GM23338 (cell line): ENCODE results near the gene HOMER1. TPM values are rescaled to one million over a fixed set of nuclear protein-coding genes. Genes with fewer than 3 reads are reported as not detected.

Experiments used
- ATAC-seq: fragments of 200-7000 bp; cut with Tn5 transposase; 3 replicates; pipeline ENCODE4 v1.9.1; 2020
- DNase-seq: peaks from one replicate; pipeline ENCODE4 v3.0.0-alpha.2; 2015; ENCODE audit warnings: low spot score
- H2AFZ ChIP-seq: fragments of 200-600 bp; sonication (generic); 2 replicates; pipeline ENCODE4 v1.8.0; 2016; ENCODE audit warnings: antibody characterized with exemption, mild to moderate bottlenecking, moderate library complexity
- H3F3A ChIP-seq: fragments of 200-600 bp; sonication (generic); replicated peaks from 2 replicates; pipeline ENCODE4 v1.8.0; 2017; ENCODE audit warnings: antibody characterized with exemption, mixed run types, low read depth
- H3K27ac ChIP-seq: fragments of 200-600 bp; sonication (generic); 2 replicates; pipeline ENCODE4 v1.6.1; 2016; ENCODE audit warnings: low read depth
- H3K27me3 ChIP-seq: fragments of 200-600 bp; sonication (generic); 2 replicates; pipeline ENCODE4 v1.8.0; 2016; ENCODE audit warnings: mild to moderate bottlenecking, mixed run types, moderate library complexity; ENCODE audit not compliant: insufficient read depth
- H3K36me3 ChIP-seq: fragments of 200-600 bp; sonication (generic); 2 replicates; pipeline ENCODE4 v1.8.0; 2016; ENCODE audit warnings: mild to moderate bottlenecking; ENCODE audit not compliant: insufficient read depth
- H3K4me1 ChIP-seq: fragments of 200-600 bp; sonication (generic); 2 replicates; pipeline ENCODE4 v1.8.0; 2016; ENCODE audit warnings: mild to moderate bottlenecking, moderate library complexity; ENCODE audit not compliant: insufficient read depth
- H3K4me2 ChIP-seq: fragments of 200-600 bp; sonication (generic); 2 replicates; pipeline ENCODE4 v1.7.1; 2017; ENCODE audit warnings: mixed run types
- H3K4me3 ChIP-seq: fragments of 200-600 bp; sonication (generic); 2 replicates; pipeline ENCODE4 v1.6.1; 2016; ENCODE audit warnings: mixed run types
- H3K79me2 ChIP-seq: fragments of 200-600 bp; sonication (generic); replicated peaks from 2 replicates; pipeline ENCODE4 v1.8.0; 2017; ENCODE audit warnings: mild to moderate bottlenecking; ENCODE audit not compliant: insufficient read depth
- H3K9me2 ChIP-seq: fragments of 200-600 bp; sonication (generic); 2 replicates; pipeline ENCODE4 v1.8.0; 2017; ENCODE audit not compliant: insufficient read depth
- H4K20me1 ChIP-seq: fragments of 200-600 bp; sonication (generic); replicated peaks from 2 replicates; pipeline ENCODE4 v1.8.0; 2017; ENCODE audit warnings: mild to moderate bottlenecking; ENCODE audit not compliant: insufficient read depth
- H3K27ac Mint-ChIP-seq: 2 replicates; pipeline ENCODE4 v1.8.0; 2020; ENCODE audit warnings: inconsistent platforms, mild to moderate bottlenecking, moderate library complexity, mixed read lengths
- H3K27me3 Mint-ChIP-seq: 3 replicates; pipeline ENCODE4 v1.8.0; 2022; ENCODE audit warnings: low read depth, mild to moderate bottlenecking, moderate library complexity, mixed read lengths, inconsistent platforms; ENCODE audit not compliant: insufficient read depth, poor library complexity
- H3K36me3 Mint-ChIP-seq: 3 replicates; pipeline ENCODE4 v1.8.0; 2021; ENCODE audit warnings: low read depth, mild to moderate bottlenecking, inconsistent platforms, moderate library complexity, mixed read lengths
- H3K4me1 Mint-ChIP-seq: 3 replicates; pipeline ENCODE4 v1.8.0; 2020; ENCODE audit warnings: mild to moderate bottlenecking, inconsistent platforms, mixed read lengths
- H3K4me3 Mint-ChIP-seq: 3 replicates; pipeline ENCODE4 v1.8.0; 2021; ENCODE audit warnings: moderate library complexity, mild to moderate bottlenecking, inconsistent platforms, mixed read lengths
- H3K9me3 Mint-ChIP-seq: 3 replicates; pipeline ENCODE4 v1.8.0; 2020; ENCODE audit warnings: moderate library complexity, mild to moderate bottlenecking, inconsistent platforms, mixed read lengths
- CREB1 ChIP-seq: fragments of 250-450 bp; sonication (Bioruptor Pico); IDR thresholded peaks from 2 replicates; pipeline ENCODE4 v1.5.0; 2020; ENCODE audit warnings: low read depth, mild to moderate bottlenecking, moderate library complexity
- ETS1 ChIP-seq: IDR thresholded peaks from 2 replicates; pipeline ENCODE4 v1.6.1; 2016; ENCODE audit warnings: antibody characterized with exemption
- EZH2phosphoT487 ChIP-seq: fragments of 200-600 bp; sonication (generic); IDR thresholded peaks from one replicate; pipeline ENCODE4 v1.8.1; 2018; ENCODE audit warnings: antibody characterized with exemption; ENCODE audit not compliant: unreplicated experiment
- JUNB ChIP-seq: IDR thresholded peaks from one replicate; pipeline ENCODE4 v1.6.1; 2016; ENCODE audit warnings: antibody characterized with exemption; ENCODE audit not compliant: unreplicated experiment
- NANOG ChIP-seq: IDR thresholded peaks from 2 replicates; pipeline ENCODE4 v1.6.1; 2016; ENCODE audit warnings: antibody characterized with exemption, borderline replicate concordance
- POLR2AphosphoS5 ChIP-seq: IDR thresholded peaks from 2 replicates; pipeline ENCODE4 v1.6.1; 2016; ENCODE audit warnings: antibody characterized with exemption, low read depth
- ZNF114 ChIP-seq: fragments of 250-450 bp; sonication (Bioruptor Pico); IDR thresholded peaks from 2 replicates; pipeline ENCODE4 v1.5.0; 2020; ENCODE audit warnings: mild to moderate bottlenecking, moderate library complexity
- ZNF331 ChIP-seq: fragments of 250-450 bp; sonication (Bioruptor Pico); IDR thresholded peaks from 2 replicates; pipeline ENCODE4 v1.5.0; 2020; ENCODE audit warnings: low read depth, mild to moderate bottlenecking, moderate library complexity
- ZNF462 ChIP-seq: fragments of 250-450 bp; sonication (Bioruptor Pico); IDR thresholded peaks from 2 replicates; pipeline ENCODE4 v1.5.0; 2020; ENCODE audit warnings: mild to moderate bottlenecking, moderate library complexity
- polyA plus RNA-seq: library from polyadenylated mRNA; unstranded; fragments of >200 nt; fragmentation: Nextera tagmentation; extraction: Ambion mirVana; gene quantifications from 2 replicates; pipeline ENCODE4 v1.2.1, GENCODE V29; 2016
- total RNA-seq: library from RNA; depleted of rRNA; stranded (reverse); fragments of >200 nt; shearing (Covaris generic); gene quantifications from 2 replicates; pipeline ENCODE4 v1.2.3, GENCODE V29; 2014
- TF ChIP-seq, protein P1 (sequence below), 2 experiments: fragments of 200-600 bp in 1 of 2; sonication (generic) in 1 of 2; conservative IDR thresholded peaks; 2 replicates each; pipeline versions ENCODE4 v1.5.1 to v1.6.1; 2016 to 2017; ENCODE audit warnings: antibody characterized with exemption in 2 of 2, low read depth in 2 of 2, mild to moderate bottlenecking in 2 of 2, moderate library complexity in 1 of 2
- TF ChIP-seq, protein P2 (sequence below): IDR thresholded peaks from one replicate; pipeline ENCODE4 v1.6.1; 2018; ENCODE audit warnings: antibody characterized with exemption; ENCODE audit not compliant: unreplicated experiment

The HOMER1 gene
- total and polyA plus RNA-seq, 2 experiments from 2014 or later, result 45.1 to 80.3 TPM

GRCh38 chr5:79529110-79529509 is 15.2 kb upstream of the HOMER1 start (continued):
- TF ChIP-seq, protein P1, sequence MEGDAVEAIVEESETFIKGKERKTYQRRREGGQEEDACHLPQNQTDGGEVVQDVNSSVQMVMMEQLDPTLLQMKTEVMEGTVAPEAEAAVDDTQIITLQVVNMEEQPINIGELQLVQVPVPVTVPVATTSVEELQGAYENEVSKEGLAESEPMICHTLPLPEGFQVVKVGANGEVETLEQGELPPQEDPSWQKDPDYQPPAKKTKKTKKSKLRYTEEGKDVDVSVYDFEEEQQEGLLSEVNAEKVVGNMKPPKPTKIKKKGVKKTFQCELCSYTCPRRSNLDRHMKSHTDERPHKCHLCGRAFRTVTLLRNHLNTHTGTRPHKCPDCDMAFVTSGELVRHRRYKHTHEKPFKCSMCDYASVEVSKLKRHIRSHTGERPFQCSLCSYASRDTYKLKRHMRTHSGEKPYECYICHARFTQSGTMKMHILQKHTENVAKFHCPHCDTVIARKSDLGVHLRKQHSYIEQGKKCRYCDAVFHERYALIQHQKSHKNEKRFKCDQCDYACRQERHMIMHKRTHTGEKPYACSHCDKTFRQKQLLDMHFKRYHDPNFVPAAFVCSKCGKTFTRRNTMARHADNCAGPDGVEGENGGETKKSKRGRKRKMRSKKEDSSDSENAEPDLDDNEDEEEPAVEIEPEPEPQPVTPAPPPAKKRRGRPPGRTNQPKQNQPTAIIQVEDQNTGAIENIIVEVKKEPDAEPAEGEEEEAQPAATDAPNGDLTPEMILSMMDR (conservative IDR thresholded peaks at IDR 0.05; ENCODE audit: low read depth in 2 of 2), result no peak
- TF ChIP-seq CREB1 (CRISPR knock-in tag), result no peak

DNA sequence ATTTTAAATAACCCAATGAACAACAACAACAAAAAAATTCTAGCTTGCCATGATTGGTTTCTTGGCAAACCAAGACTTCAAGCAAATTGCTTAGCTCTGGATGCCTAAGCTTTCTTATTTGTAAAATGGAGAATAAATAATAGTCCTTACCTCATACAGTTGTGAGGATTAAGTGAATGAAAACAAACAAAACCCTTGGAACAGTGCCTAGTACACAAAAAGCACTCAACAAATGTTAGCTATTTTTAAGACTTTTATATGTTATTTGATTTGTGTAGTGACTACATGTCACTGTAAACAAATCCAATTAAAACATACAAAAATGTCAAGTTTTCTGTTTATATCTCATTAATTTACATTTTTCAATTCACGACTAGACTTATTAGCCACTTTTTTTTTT is 13.5 kb upstream of the HOMER1 start:
- ATAC-seq (no peak), DNase-seq (no peak)
- Histone ChIP-seq H3K79me2 (no peaks in the 10 kb centered on the region), H3K27ac (no peak overlapping the region), H3F3A (no peaks in the 10 kb centered on the region), H3K4me2 (no peak overlapping the region), H2AFZ (no peak overlapping the region), H3K4me3 (no peak overlapping the region), H3K4me1 (no peaks in the 10 kb centered on the region), H3K36me3 (no peaks in the 10 kb centered on the region), H4K20me1 (no peaks in the 10 kb centered on the region), H3K9me2 (0 out of 2 replicates have a peak, but pooled peaks cover 5% of the 10 kb centered on the region), H3K27me3 (no peaks in the 10 kb centered on the region)
- Mint-ChIP-seq H3K27me3 (peaks cover 4% of the 10 kb centered on the region), H3K4me3 (no peak overlapping the region), H3K36me3 (peaks cover 18% of the 10 kb centered on the region), H3K4me1 (no peaks in the 10 kb centered on the region), H3K9me3 (peaks cover 25% of the 10 kb centered on the region), H3K27ac (no peak overlapping the region)
- TF ChIP-seq ZNF462 (no peak), ZNF331 (CRISPR knock-in tag) (no peak), EZH2phosphoT487 (no peak), NANOG (no peak), POLR2AphosphoS5 (no peak), ETS1 (no peak), CREB1 (CRISPR knock-in tag) (no peak), ZNF114 (CRISPR knock-in tag) (no peak), JUNB (no peak)
- TF ChIP-seq, protein P2, sequence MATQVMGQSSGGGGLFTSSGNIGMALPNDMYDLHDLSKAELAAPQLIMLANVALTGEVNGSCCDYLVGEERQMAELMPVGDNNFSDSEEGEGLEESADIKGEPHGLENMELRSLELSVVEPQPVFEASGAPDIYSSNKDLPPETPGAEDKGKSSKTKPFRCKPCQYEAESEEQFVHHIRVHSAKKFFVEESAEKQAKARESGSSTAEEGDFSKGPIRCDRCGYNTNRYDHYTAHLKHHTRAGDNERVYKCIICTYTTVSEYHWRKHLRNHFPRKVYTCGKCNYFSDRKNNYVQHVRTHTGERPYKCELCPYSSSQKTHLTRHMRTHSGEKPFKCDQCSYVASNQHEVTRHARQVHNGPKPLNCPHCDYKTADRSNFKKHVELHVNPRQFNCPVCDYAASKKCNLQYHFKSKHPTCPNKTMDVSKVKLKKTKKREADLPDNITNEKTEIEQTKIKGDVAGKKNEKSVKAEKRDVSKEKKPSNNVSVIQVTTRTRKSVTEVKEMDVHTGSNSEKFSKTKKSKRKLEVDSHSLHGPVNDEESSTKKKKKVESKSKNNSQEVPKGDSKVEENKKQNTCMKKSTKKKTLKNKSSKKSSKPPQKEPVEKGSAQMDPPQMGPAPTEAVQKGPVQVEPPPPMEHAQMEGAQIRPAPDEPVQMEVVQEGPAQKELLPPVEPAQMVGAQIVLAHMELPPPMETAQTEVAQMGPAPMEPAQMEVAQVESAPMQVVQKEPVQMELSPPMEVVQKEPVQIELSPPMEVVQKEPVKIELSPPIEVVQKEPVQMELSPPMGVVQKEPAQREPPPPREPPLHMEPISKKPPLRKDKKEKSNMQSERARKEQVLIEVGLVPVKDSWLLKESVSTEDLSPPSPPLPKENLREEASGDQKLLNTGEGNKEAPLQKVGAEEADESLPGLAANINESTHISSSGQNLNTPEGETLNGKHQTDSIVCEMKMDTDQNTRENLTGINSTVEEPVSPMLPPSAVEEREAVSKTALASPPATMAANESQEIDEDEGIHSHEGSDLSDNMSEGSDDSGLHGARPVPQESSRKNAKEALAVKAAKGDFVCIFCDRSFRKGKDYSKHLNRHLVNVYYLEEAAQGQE, result no peak
